ENCODE data around the gene TBCD.
A peak's percentile ranks its signal among the peaks of the same experiment; 100 is the strongest.

The TBCD gene

DNA sequence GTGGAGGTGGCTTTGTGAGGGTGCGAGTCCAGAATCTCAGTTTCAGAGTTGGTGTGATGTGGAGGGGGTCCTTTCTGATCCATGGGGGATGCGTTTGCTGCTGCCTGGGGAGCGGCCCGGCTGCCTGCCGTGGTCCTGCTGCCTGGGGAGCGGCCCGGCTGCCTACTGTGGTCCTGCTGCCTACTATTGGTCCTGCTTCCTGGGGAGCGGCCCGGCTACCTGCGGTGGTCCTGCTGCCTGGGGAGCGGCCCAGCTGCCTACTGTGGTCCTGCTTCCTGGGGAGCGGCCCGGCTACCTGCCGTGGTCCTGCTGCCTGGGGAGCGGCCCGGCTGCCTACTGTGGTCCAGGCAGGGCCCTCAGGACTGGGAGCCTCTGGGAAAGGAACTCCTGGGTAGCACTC lies 149.5 kb downstream of the TBCD start:
- ChIA-PET POLR2A (no interaction called here), CTCF (no interaction called here)
- TF ChIP-seq ZNF341 (tag by site-specific recombination; IDR thresholded peaks at IDR 0.05; ENCODE audit: low read depth) (no peak), ZIC2 (tag by site-specific recombination; IDR thresholded peaks at IDR 0.05) (peak; percentile 82), ZNF560 (tag by site-specific recombination; IDR thresholded peaks at IDR 0.05; ENCODE audit: borderline replicate concordance) (no peak), KLF9 (tag by site-specific recombination; IDR thresholded peaks at IDR 0.05; ENCODE audit: low read depth) (no peak)
- Histone ChIP-seq H3K4me3 (ENCODE audit: low read depth, low read length) (no peak overlapping the region), H3K4me1 (ENCODE audit: control insufficient read depth, insufficient read depth, low read length) (no peaks in the 10 kb centered on the region), H3K9me3 (ENCODE audit: control insufficient read depth, insufficient read depth, low read depth, low read length) (no peaks in the 10 kb centered on the region), H3K36me3 (ENCODE audit: control insufficient read depth in 2 of 2, insufficient read depth in 1 of 2, low read length in 2 of 2) (peaks cover 0 to 58% of the 10 kb centered on the region in 2 experiments; a peak in 1 of 3 replicates), H3K27ac (ENCODE audit: extremely low read depth, low read depth, low read length) (no peak overlapping the region)

GRCh38 chr17:82901856-82902255 lies 150.0 kb downstream of the TBCD start:
- CTCF ChIA-PET = interaction anchor here (0.5 kb wide), 1 partner anchor 667 kb away, joined by 5 read pairs; no protein-coding TSS in a partner anchor

More at GRCh38 chr17:82901856-82902255, 150.0 kb downstream of the TBCD start:
- no peak overlapping the region for H3K27ac ChIP-seq (ENCODE audit: extremely low read depth, low read depth, low read length)
- no peaks in the 10 kb centered on the region for H3K4me1 ChIP-seq (ENCODE audit: control insufficient read depth, insufficient read depth, low read length)
- TF ChIP-seq SCRT1 (tag by site-specific recombination; IDR thresholded peaks at IDR 0.05; ENCODE audit: borderline replicate concordance) (no peak), MZF1 (tag by site-specific recombination; IDR thresholded peaks at IDR 0.05; ENCODE audit: borderline replicate concordance) (no peak), ZNF174 (tag by site-specific recombination; IDR thresholded peaks at IDR 0.05) (no peak), ZNF621 (tag by site-specific recombination; IDR thresholded peaks at IDR 0.05) (no peak), ZNF416 (tag by site-specific recombination; IDR thresholded peaks at IDR 0.05) (no peak), ZNF335 (tag by site-specific recombination; conservative IDR thresholded peaks at IDR 0.05) (no peak), ZBTB8A (tag by site-specific recombination; IDR thresholded peaks at IDR 0.05) (no peak), FEZF1 (tag by site-specific recombination; IDR thresholded peaks at IDR 0.05) (no peak), REPIN1 (tag by site-specific recombination; IDR thresholded peaks at IDR 0.05; ENCODE audit: low read depth) (no peak), ZNF596 (tag by site-specific recombination; IDR thresholded peaks at IDR 0.05) (no peak), PRDM4 (tag by site-specific recombination; IDR thresholded peaks at IDR 0.05) (no peak), ZNF473 (tag by site-specific recombination; IDR thresholded peaks at IDR 0.05) (no peak), ZNF16 (tag by site-specific recombination; IDR thresholded peaks at IDR 0.05; ENCODE audit: low read depth) (no peak), ZNF658 (tag by site-specific recombination; IDR thresholded peaks at IDR 0.05) (no peak), ZNF747 (tag by site-specific recombination; IDR thresholded peaks at IDR 0.05) (no peak), ZBTB49 (tag by site-specific recombination; IDR thresholded peaks at IDR 0.05; ENCODE audit: low read depth) (no peak), PRDM10 (tag by site-specific recombination; IDR thresholded peaks at IDR 0.05) (no peak), ZNF433 (tag by site-specific recombination; IDR thresholded peaks at IDR 0.05; ENCODE audit: low read depth) (no peak)
- POLR2A ChIA-PET = no interaction called here
- peaks cover 0 to 60% of the 10 kb centered on the region in 2 experiments; a peak in 1 of 3 replicates for H3K36me3 ChIP-seq (ENCODE audit: control insufficient read depth in 2 of 2, insufficient read depth in 1 of 2, low read length in 2 of 2)
- H3K4me3 ChIP-seq (ENCODE audit: low read depth, low read length) = no peak overlapping the region
- no peaks in the 10 kb centered on the region for H3K9me3 ChIP-seq (ENCODE audit: control insufficient read depth, insufficient read depth, low read depth, low read length)

All from HEK293 (cell line).